ENCODE measurements around the gene GSE1. TPM values are rescaled to one million over a fixed set of nuclear protein-coding genes. Genes with fewer than 3 reads are reported as not detected.

GSE1 gene
- total and polyA plus RNA-seq, 9 of the 15 experiments (the other 6 are each of a cell fraction or from before 2014, with no cell fraction given) = 12.2 to 244 (median 57.9) TPM

DNA sequence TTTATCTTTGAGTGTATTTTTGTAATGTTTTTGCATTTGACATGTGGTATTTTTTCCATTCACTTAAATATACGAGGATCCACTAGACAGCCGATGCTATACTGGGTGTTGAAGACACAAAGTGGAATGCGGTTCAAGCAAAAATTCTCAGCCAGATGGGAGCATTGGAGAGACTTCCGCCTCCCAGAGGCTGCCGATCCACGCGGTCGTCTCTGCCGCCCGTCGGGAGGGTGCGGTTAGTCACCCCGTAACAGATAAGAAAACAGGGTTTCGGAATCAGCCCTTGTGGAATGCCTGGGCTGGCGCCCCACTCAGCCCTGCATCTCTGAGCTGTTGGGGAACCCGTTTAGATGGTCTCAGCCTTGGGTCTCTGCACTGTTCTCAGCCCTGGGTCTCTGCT, 7.3 kb downstream of the GSE1 start (continued):
- TF ChIP-seq, protein P1, sequence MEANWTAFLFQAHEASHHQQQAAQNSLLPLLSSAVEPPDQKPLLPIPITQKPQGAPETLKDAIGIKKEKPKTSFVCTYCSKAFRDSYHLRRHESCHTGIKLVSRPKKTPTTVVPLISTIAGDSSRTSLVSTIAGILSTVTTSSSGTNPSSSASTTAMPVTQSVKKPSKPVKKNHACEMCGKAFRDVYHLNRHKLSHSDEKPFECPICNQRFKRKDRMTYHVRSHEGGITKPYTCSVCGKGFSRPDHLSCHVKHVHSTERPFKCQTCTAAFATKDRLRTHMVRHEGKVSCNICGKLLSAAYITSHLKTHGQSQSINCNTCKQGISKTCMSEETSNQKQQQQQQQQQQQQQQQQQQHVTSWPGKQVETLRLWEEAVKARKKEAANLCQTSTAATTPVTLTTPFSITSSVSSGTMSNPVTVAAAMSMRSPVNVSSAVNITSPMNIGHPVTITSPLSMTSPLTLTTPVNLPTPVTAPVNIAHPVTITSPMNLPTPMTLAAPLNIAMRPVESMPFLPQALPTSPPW (CRISPR knock-in tag; IDR thresholded peaks at IDR 0.05) = peak; percentile 69
- TF ChIP-seq ARID1B (IDR thresholded peaks at IDR 0.05) = peak; percentile 64
- no peak for TF ChIP-seq ERF (CRISPR knock-in tag; IDR thresholded peaks at IDR 0.05)
- TF ChIP-seq FOXK2 (conservative IDR thresholded peaks at IDR 0.05 in 1 of 2, IDR thresholded peaks at IDR 0.05 in 1 of 2; ENCODE audit: low read depth in 2 of 2) = no peak; a peak in 1 of 4 replicates
- TF ChIP-seq, protein P2, sequence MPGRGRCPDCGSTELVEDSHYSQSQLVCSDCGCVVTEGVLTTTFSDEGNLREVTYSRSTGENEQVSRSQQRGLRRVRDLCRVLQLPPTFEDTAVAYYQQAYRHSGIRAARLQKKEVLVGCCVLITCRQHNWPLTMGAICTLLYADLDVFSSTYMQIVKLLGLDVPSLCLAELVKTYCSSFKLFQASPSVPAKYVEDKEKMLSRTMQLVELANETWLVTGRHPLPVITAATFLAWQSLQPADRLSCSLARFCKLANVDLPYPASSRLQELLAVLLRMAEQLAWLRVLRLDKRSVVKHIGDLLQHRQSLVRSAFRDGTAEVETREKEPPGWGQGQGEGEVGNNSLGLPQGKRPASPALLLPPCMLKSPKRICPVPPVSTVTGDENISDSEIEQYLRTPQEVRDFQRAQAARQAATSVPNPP (IDR thresholded peaks at IDR 0.05; ENCODE audit: borderline replicate concordance, insufficient read depth, insufficient read length) = no peak
- peak; percentile 68 for TF ChIP-seq CXXC5 (CRISPR knock-in tag; IDR thresholded peaks at IDR 0.05)
- no peak; a peak in 1 of 4 replicates for TF ChIP-seq RAD21 (CRISPR knock-in tag; conservative IDR thresholded peaks at IDR 0.05 in 1 of 2, IDR thresholded peaks at IDR 0.05 in 1 of 2)
- TF ChIP-seq, protein P3, sequence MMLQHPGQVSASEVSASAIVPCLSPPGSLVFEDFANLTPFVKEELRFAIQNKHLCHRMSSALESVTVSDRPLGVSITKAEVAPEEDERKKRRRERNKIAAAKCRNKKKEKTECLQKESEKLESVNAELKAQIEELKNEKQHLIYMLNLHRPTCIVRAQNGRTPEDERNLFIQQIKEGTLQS (IDR thresholded peaks at IDR 0.05) = peak; percentile 39; the same call in 1 of the 2 replicates
- TF ChIP-seq, protein P3 (CRISPR knock-in tag; conservative IDR thresholded peaks at IDR 0.05) = no peak
- TF ChIP-seq ELF1 (tag; IDR thresholded peaks at IDR 0.05) = peak; percentile 55; the same call in 1 of the 2 replicates
- no peak for TF ChIP-seq ZNF584 (CRISPR knock-in tag; IDR thresholded peaks at IDR 0.05; ENCODE audit: low read depth)
- no peak for TF ChIP-seq ZNF217 (CRISPR knock-in tag; IDR thresholded peaks at IDR 0.05)
- TF ChIP-seq CTBP1 (IDR thresholded peaks at IDR 0.05; ENCODE audit: borderline replicate concordance) = peak; percentile 23; the same call in 1 of the 2 replicates
- no peak for TF ChIP-seq CREB1 (IDR thresholded peaks at IDR 0.05)
- TF ChIP-seq CREB1 (CRISPR knock-in tag; IDR thresholded peaks at IDR 0.05) = 0 out of 2 replicates have a peak, but pooled peaks have one; percentile 26
- TF ChIP-seq FOSL1 (tag; conservative IDR thresholded peaks at IDR 0.05) = peak; percentile 78
- no peak for TF ChIP-seq OTX1 (CRISPR knock-in tag; IDR thresholded peaks at IDR 0.05)
- no peak for TF ChIP-seq ZNF644 (tag; IDR thresholded peaks at IDR 0.05; ENCODE audit: low read depth)
- TF ChIP-seq PHF21A (IDR thresholded peaks at IDR 0.05; ENCODE audit: borderline replicate concordance, low read depth) = 0 out of 2 replicates have a peak, but pooled peaks have one; percentile 21
- TF ChIP-seq SMAD2 (IDR thresholded peaks at IDR 0.05; ENCODE audit: low read depth, low read length) = no peak
- TF ChIP-seq TEAD1 (CRISPR knock-in tag; IDR thresholded peaks at IDR 0.05) = peak in 1 of 2 experiments; percentile 73; a peak in 1 of 4 replicates
- no peak for TF ChIP-seq NBN (IDR thresholded peaks at IDR 0.05; ENCODE audit: low read depth)
- TF ChIP-seq ZNF282 (CRISPR knock-in tag; IDR thresholded peaks at IDR 0.05) = no peak
- 0 out of 2 replicates have a peak, but pooled peaks have one; percentile 44 for TF ChIP-seq SPI1 (IDR thresholded peaks at IDR 0.05; ENCODE audit: borderline replicate concordance, low read depth, low read length)
- TF ChIP-seq JUN (IDR thresholded peaks at IDR 0.05; ENCODE audit: borderline replicate concordance, low read depth, low read length) = peak; percentile 55; the same call in 1 of the 2 replicates
- TF ChIP-seq JUN (CRISPR knock-in tag; IDR thresholded peaks at IDR 0.05; ENCODE audit: borderline replicate concordance) = no peak
- no peak for TF ChIP-seq CAMTA2 (CRISPR knock-in tag; conservative IDR thresholded peaks at IDR 0.05)
- TF ChIP-seq ESRRA (IDR thresholded peaks at IDR 0.05; ENCODE audit: borderline replicate concordance, low read depth) = peak; percentile 68; the same call in 1 of the 2 replicates
- TF ChIP-seq ZEB2 (IDR thresholded peaks at IDR 0.05) = no peak
